Activated CD4-positive, alpha-beta memory T cell treated with anti-CD3 and anti-CD28 coated beads for 36 hours (primary cell): Measurements from ENCODE around the gene EPN1. TPM values are rescaled to one million over a fixed set of nuclear protein-coding genes. Genes with fewer than 3 reads are reported as not detected.

Experiments used
- CTCF ChIA-PET: fragments of 350-600 bp; sonication (Branson Sonifier 250); formaldehyde crosslinking; loops from one replicate; lab custom pipeline; 2021; ENCODE audit warnings: antibody characterized with exemption, inconsistent platforms; lab: Charles Lee
- POLR2A ChIA-PET: fragments of 350-600 bp; sonication (Branson Sonifier 250); formaldehyde crosslinking; loops from one replicate; lab custom pipeline; 2021; ENCODE audit warnings: antibody characterized with exemption; lab: Charles Lee
- DNase-seq: peaks from one replicate; pipeline ENCODE4 v3.0.0-alpha.2; 2020
- H3K27ac Mint-ChIP-seq: one replicate; pipeline ENCODE4 v1.8.0; 2021; ENCODE audit warnings: mixed read lengths
- H3K27me3 Mint-ChIP-seq: one replicate; pipeline ENCODE4 v1.8.0; 2021; ENCODE audit warnings: mixed read lengths
- H3K36me3 Mint-ChIP-seq: one replicate; pipeline ENCODE4 v1.8.0; 2021; ENCODE audit warnings: mixed read lengths
- H3K4me1 Mint-ChIP-seq: one replicate; pipeline ENCODE4 v1.8.0; 2021; ENCODE audit warnings: low read depth, mixed read lengths
- H3K4me3 Mint-ChIP-seq: one replicate; pipeline ENCODE4 v1.8.0; 2021; ENCODE audit warnings: mild to moderate bottlenecking, mixed read lengths
- H3K9me3 Mint-ChIP-seq: one replicate; pipeline ENCODE4 v1.8.0; 2021; ENCODE audit warnings: mixed read lengths
- intact Hi-C: fragments of 100-400 bp; cut with micrococcal nuclease; formaldehyde crosslinking; loops from one replicate; pipeline ENCODE4 v1.15.1; 2023
- total RNA-seq, 2 experiments: library from RNA; stranded (reverse); gene quantifications; one replicate each; pipeline ENCODE4 v1.2.3, GENCODE V29; 2021

EPN1 gene
- total RNA-seq, 2 experiments from 2014 or later = 36.0 to 36.1 TPM

- H3K27ac Mint-ChIP-seq = peak within 1 kb of the TSS; percentile 98
- peak; percentile 71 for DNase-seq
- peaks cover 2% of the 10 kb centered on the region for H3K9me3 Mint-ChIP-seq
- intact Hi-C loops = loop anchor here (5.0 kb wide), 1 partner anchor 384 kb away; the partner anchor contains the start of gene PPP6R1
- ChIA-PET CTCF (interaction anchor here (0.7 to 5.0 kb wide), 6 partner anchors 8 to 57 kb away, joined by 3 to 26 read pairs (median 4); partner anchors contain the start of genes FIZ1, U2AF2 and ZNF784), POLR2A (interaction anchor here (1.9 kb wide), 1 partner anchor 14 kb away, joined by 4 read pairs; no protein-coding TSS in a partner anchor)
- H3K36me3 Mint-ChIP-seq = peaks cover 28% of the 10 kb centered on the region
- peak within 1 kb of the TSS; percentile 85 for H3K4me3 Mint-ChIP-seq
- H3K27me3 Mint-ChIP-seq = no peaks in the 10 kb centered on the region
- H3K4me1 Mint-ChIP-seq = peaks cover 61% of the 10 kb centered on the region
Measured at GRCh38 chr19:55640577-55641425, 34.2 kb upstream of the EPN1 start, which contains the start of gene ZNF580. Gene ZNF580, plus strand, starts transcription at chr19:55641002. Its CDS starts 1,507 bp downstream, at chr19:55642509.

GRCh38 chr19:55641426-55642152, 33.4 kb upstream of the EPN1 start:
- POLR2A ChIA-PET = interaction anchor here (1.9 to 2.6 kb wide), 3 partner anchors 8 to 15 kb away, joined by 4 to 19 read pairs (median 6); partner anchors contain the start of gene U2AF2
- Mint-ChIP-seq H3K27ac (peak overlapping the region; percentile 98), H3K9me3 (peaks cover 2% of the 10 kb centered on the region), H3K27me3 (no peaks in the 10 kb centered on the region), H3K36me3 (peaks cover 28% of the 10 kb centered on the region), H3K4me3 (peak overlapping the region; percentile 85), H3K4me1 (peaks cover 53% of the 10 kb centered on the region)
- peak; percentile 38 for DNase-seq
- intact Hi-C loops = loop anchor here (2.0 to 5.0 kb wide), 3 partner anchors 37 to 384 kb away; partner anchors contain the start of genes PPP6R1, RPL28, TMEM238 and ZNF865
- CTCF ChIA-PET = interaction anchor here (0.7 to 2.0 kb wide), 4 partner anchors 9 to 13 kb away, joined by 3 to 28 read pairs (median 14); partner anchors contain the start of gene U2AF2

GRCh38 chr19:55642153-55643002, 32.6 kb upstream of the EPN1 start:
- Mint-ChIP-seq H3K4me1 (peaks cover 52% of the 10 kb centered on the region), H3K4me3 (peak overlapping the region; percentile 85), H3K27ac (peak overlapping the region; percentile 98), H3K9me3 (peaks cover 2% of the 10 kb centered on the region), H3K36me3 (peaks cover 28% of the 10 kb centered on the region), H3K27me3 (no peaks in the 10 kb centered on the region)
- ChIA-PET POLR2A (interaction anchor here (0.7 to 2.6 kb wide), 5 partner anchors 9 to 388 kb away, joined by 3 to 19 read pairs (median 3); partner anchors contain the start of genes U2AF2 and ZNF865), CTCF (interaction anchor here (1.9 to 2.0 kb wide), 3 partner anchors 10 to 12 kb away, joined by 11 to 28 read pairs (median 17); partner anchors contain the start of gene U2AF2)
- intact Hi-C loops = loop anchor here (1.0 to 5.0 kb wide), 5 partner anchors 7 to 385 kb away; partner anchors contain the start of genes PPP6R1, RPL28, TMEM238 and ZNF865
- DNase-seq = peak; percentile 50

GRCh38 chr19:55643003-55643886, 31.8 kb upstream of the EPN1 start, which contains the start of gene ZNF581:
Gene ZNF581, plus strand, starts transcription at chr19:55643649. Its CDS starts 923 bp downstream, at chr19:55644572.
- Mint-ChIP-seq H3K9me3 (peaks cover 2% of the 10 kb centered on the region), H3K36me3 (peaks cover 24% of the 10 kb centered on the region), H3K27ac (peak within 1 kb of the TSS; percentile 98), H3K4me3 (peak within 1 kb of the TSS; percentile 85), H3K27me3 (no peaks in the 10 kb centered on the region), H3K4me1 (peaks cover 48% of the 10 kb centered on the region)
- intact Hi-C loops = loop anchor here (1.0 to 5.0 kb wide), 5 partner anchors 8 to 386 kb away; partner anchors contain the start of genes PPP6R1, RPL28, TMEM238 and ZNF865
- CTCF ChIA-PET = interaction anchor here (0.6 to 2.0 kb wide), 6 partner anchors 9 to 19 kb away, joined by 3 to 28 read pairs (median 8); partner anchors contain the start of genes U2AF2 and ZNF784
- POLR2A ChIA-PET = interaction anchor here (0.7 to 2.6 kb wide), 5 partner anchors 10 to 389 kb away, joined by 3 to 19 read pairs (median 3); partner anchors contain the start of genes U2AF2 and ZNF865
- DNase-seq = peak; percentile 90

- Mint-ChIP-seq H3K4me3 (peak overlapping the region; percentile 85), H3K27me3 (no peaks in the 10 kb centered on the region), H3K27ac (peak overlapping the region; percentile 98), H3K9me3 (peaks cover 2% of the 10 kb centered on the region), H3K36me3 (peaks cover 24% of the 10 kb centered on the region), H3K4me1 (peaks cover 49% of the 10 kb centered on the region)
- CTCF ChIA-PET = interaction anchor here (1.0 to 1.1 kb wide), 2 partner anchors 9 to 10 kb away, joined by 3 to 4 read pairs; no protein-coding TSS in a partner anchor
- no peak for DNase-seq
- POLR2A ChIA-PET = interaction anchor here (2.6 kb wide), 1 partner anchor 11 kb away, joined by 19 read pairs; the partner anchor contains the start of gene U2AF2
- intact Hi-C loops = loop anchor here (1.0 to 5.0 kb wide), 5 partner anchors 9 to 387 kb away; partner anchors contain the start of genes PPP6R1, RPL28, TMEM238 and ZNF865
Measured at GRCh38 chr19:55643887-55644176, 31.2 kb upstream of the EPN1 start.

- intact Hi-C loops = loop anchor here (5.0 kb wide), 1 partner anchor 387 kb away; the partner anchor contains the start of gene PPP6R1
- H3K4me3 Mint-ChIP-seq = peak overlapping the region; percentile 85
- H3K4me1 Mint-ChIP-seq = peaks cover 46% of the 10 kb centered on the region
- POLR2A ChIA-PET = interaction anchor here (2.6 kb wide), 1 partner anchor 10 kb away, joined by 19 read pairs; the partner anchor contains the start of gene U2AF2
- CTCF ChIA-PET = interaction anchor here (1.0 to 1.1 kb wide), 2 partner anchors 9 to 10 kb away, joined by 3 to 4 read pairs; no protein-coding TSS in a partner anchor
- peaks cover 21% of the 10 kb centered on the region for H3K36me3 Mint-ChIP-seq
- H3K27me3 Mint-ChIP-seq = no peaks in the 10 kb centered on the region
- no peak for DNase-seq
- peak overlapping the region; percentile 98 for H3K27ac Mint-ChIP-seq
- no peaks in the 10 kb centered on the region for H3K9me3 Mint-ChIP-seq
Measured at GRCh38 chr19:55644191-55644833, 30.7 kb upstream of the EPN1 start.

GRCh38 chr19:55644842-55645511, 30.0 kb upstream of the EPN1 start:
- Mint-ChIP-seq H3K9me3 (no peaks in the 10 kb centered on the region), H3K4me1 (peaks cover 47% of the 10 kb centered on the region), H3K4me3 (peak overlapping the region; percentile 85), H3K36me3 (peaks cover 21% of the 10 kb centered on the region), H3K27ac (peak overlapping the region; percentile 98), H3K27me3 (no peaks in the 10 kb centered on the region)
- ChIA-PET CTCF (interaction anchor here (0.7 to 1.5 kb wide), 4 partner anchors 8 to 13 kb away, joined by 3 to 5 read pairs (median 4); no protein-coding TSS in a partner anchor), POLR2A (interaction anchor here (0.6 to 0.9 kb wide), 2 partner anchors 11 to 12 kb away, joined by 3 read pairs; no protein-coding TSS in a partner anchor)
- intact Hi-C loops = loop anchor here (5.0 kb wide), 1 partner anchor 388 kb away; the partner anchor contains the start of gene PPP6R1
- no peak for DNase-seq

GRCh38 chr19:55645512-55645881, 29.5 kb upstream of the EPN1 start:
- Mint-ChIP-seq H3K36me3 (peaks cover 21% of the 10 kb centered on the region), H3K27ac (peak overlapping the region; percentile 13), H3K4me3 (peak overlapping the region; percentile 49), H3K27me3 (no peaks in the 10 kb centered on the region), H3K9me3 (no peaks in the 10 kb centered on the region), H3K4me1 (peaks cover 42% of the 10 kb centered on the region)
- no peak for DNase-seq
- CTCF ChIA-PET = interaction anchor here (0.7 to 1.5 kb wide), 2 partner anchors 9 to 13 kb away, joined by 4 to 5 read pairs; no protein-coding TSS in a partner anchor
- POLR2A ChIA-PET = interaction anchor here (0.6 to 0.9 kb wide), 2 partner anchors 12 kb away, joined by 3 read pairs; no protein-coding TSS in a partner anchor
- intact Hi-C loops = no loop called here
